ENCODE measurements around the gene MTRF1. TPM values are rescaled to one million over a fixed set of nuclear protein-coding genes. Genes with fewer than 3 reads are reported as not detected.

Gene MTRF1
- total RNA-seq: 5.2 and 9.4 TPM in 2 replicates

GRCh38 chr13:41263261-41263971 lies at the start of gene MTRF1:
TSS of gene MTRF1 (minus strand) at chr13:41263576. CDS start at chr13:41260907, 2,669 bp downstream.

GRCh38 chr13:41310963-41311405 lies 47.6 kb upstream of the MTRF1 start, which contains the start of gene NAA16:
TSS of gene NAA16 (plus strand) at chr13:41311267. CDS start at chr13:41311529, 262 bp downstream.

GRCh38 chr13:41193919-41194824 lies 69.2 kb downstream of the MTRF1 start, which contains the start of gene KBTBD7:
TSS of gene KBTBD7 (minus strand) at chr13:41194569. CDS start at chr13:41194257, 312 bp downstream.

Other genes starting within 250 kb of the MTRF1 start
- gene ELF1, start 244.3 kb downstream of the MTRF1 start, total RNA-seq: 20.2 and 22.5 TPM in 2 replicates
- gene WBP4, start 202.1 kb downstream of the MTRF1 start, total RNA-seq: 8.1 and 11.2 TPM in 2 replicates
- gene KBTBD6, start 130.8 kb downstream of the MTRF1 start, total RNA-seq: 4.6 and 7.8 TPM in 2 replicates
- gene KBTBD7, start 69.0 kb downstream of the MTRF1 start, total RNA-seq: 2.7 and 4.3 TPM in 2 replicates
- gene NAA16, start 47.7 kb upstream of the MTRF1 start, total RNA-seq: 6.2 and 11.5 TPM in 2 replicates
- 60.3 and 108 TPM in 2 replicates for gene RGCC, start 194.0 kb upstream of the MTRF1 start, total RNA-seq

All from myometrial cell (primary cell).